HG02885 (cell line): ENCODE results near the gene CLEC16A.
"Not testable (repeated sequence)": the region's sequence is repeated elsewhere in the genome, so short reads cannot be mapped to it uniquely, and the experiment has no call there.

Experiments used
- ATAC-seq: cut with Tn5 transposase; IDR thresholded peaks from one replicate; pipeline ENCODE4 v1.9.1; 2021; ENCODE audit warnings: mild to moderate bottlenecking; ENCODE audit not compliant: unreplicated experiment, poor library complexity

The CLEC16A gene

DNA sequence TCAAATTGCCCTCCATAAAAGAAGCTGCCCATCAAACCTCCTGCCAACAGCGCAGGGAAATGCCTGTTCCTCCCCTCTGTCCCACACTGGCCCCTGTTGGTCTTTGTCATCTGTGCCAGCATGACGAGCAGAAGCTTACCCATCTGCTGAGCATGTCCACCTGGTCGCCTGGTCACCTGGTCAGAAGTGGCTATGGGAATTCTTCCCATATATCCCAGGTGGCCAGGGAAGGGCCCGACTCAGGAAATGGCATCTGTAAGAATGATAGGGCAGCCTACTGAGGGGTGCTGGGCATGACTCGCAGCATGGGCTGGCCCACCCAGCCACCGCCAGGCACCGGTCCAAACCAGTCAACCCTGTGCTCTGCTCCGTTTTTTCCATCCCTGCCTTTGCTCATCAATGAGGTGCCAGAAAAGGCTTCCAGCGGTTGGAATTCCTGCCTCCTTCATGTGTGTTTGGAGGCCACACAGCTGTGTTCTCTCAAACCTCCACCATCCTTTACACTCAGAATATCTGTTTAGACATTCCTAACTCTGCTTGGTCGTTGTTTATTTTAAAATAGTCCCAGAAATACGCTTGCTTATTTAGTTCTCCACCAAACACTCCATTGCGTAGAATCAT is 145.2 kb downstream of the CLEC16A start:
- no peak for ATAC-seq

DNA sequence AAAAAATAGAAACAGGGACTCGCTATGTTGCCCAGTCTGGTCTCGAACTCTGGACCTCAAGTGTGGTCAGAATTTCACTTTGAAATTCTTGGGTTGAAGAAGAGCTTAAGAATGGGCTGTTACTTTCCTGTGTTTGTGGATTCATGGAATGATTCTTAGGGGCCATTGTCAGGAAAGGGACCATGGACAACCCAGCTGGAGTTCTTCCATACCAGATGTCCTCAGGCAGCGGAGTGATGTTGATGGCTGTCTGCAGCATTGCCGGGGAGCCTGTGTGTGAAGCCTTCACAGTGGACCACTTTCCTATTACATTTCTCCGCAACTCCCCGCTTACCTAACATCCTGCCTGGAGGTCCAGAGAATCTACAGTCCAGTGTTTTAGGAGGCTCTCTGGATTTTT is 145.9 kb downstream of the CLEC16A start:
- no peak for ATAC-seq

DNA sequence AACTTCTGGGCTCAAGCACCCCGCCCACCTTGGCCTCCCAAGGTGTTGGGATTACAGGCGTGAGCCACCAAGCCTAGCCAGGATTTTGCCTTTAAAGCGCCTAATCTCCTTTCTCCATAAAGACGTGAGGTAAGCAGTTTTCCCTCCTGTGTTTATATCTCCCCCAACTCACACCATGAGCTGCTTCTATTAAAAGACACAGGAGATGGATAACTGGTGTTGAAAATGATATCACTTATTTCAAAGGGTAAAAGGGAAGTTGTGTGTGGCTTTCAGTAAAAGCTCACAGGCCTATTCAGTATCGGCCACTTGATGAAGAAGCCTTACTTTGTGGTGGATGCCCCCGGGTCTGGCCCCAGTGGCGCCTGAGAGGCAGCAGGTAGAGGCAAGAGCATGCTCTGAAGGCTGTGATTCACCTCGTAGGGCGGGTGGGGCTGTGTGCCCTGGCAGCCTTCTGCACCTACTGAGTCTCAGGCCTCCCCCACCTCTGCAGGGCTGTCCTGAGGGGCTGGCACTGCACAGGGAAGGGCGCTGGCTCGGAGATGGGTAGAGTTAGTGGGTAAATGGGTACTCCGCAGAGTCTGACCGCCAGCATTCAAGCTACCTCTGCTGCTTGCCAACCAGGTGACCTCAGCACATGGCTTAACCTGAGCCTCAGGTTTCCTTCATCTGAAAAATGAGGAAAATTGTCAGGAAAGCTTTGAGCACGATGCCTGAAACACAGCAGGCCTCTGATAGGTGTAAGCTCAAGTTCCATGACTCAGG is 146.8 kb downstream of the CLEC16A start:
- ATAC-seq = no peak

DNA sequence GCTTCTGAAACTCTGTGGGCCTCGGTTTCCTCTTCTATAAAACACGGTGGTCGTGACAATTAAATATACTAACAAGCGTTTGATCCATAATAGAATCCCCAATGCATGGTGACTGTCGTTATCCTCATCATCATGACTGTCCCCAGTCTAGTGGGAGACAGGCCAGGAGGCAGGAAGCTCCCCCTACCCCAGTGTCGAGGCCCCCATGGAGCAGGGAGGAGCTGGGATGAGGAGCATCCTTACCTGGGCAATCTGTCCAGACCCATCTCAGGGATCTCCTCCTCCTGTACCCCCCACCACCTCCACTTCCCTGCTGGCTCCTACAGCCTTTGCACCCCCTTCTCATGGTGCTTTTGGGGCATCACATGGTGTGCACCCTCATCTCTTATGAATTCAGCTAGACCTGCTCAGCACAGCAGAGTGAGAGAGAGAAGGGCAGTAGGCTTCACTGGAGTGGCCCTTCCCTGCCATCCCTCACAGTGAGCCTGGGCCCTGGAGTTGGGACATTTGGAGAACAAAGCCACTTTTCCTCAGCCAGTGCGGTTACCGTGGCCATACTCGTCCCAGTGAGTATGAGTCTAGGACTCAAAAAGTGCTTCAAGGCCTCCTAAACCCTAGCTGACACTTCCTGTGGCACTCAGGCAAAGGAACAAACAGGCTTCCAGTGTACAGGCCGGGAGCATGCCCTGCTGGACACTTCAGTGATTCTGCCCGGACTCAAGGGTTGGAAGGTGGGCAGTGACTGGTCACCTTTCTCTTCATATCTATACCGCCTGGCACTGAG is 148.6 kb downstream of the CLEC16A start:
- ATAC-seq = no peak

DNA sequence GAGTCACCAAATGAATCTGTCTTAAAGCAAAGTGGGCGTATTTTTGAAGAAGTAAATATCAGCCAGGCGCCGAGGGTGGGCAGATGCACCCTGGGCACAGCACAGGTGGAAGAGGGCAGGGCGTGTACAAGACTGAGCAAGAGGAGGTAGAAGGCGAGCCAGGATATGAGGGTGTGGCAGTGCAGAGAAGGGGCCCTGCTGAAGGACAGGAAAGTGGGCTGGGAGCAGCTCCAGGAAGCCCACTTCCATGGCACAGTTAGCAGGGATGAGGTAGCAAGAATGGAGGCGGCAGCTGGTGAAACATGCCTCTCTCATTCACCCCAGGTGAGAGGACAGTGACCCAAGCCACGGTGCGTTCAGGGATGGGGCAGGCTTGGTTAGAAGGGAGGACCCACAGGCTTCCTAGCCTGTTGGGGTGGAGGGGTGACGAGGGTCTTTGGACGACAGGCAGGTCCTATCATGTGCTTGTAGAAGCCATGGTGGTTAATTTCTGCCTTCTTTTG is 149.3 kb downstream of the CLEC16A start:
- no peak for ATAC-seq

DNA sequence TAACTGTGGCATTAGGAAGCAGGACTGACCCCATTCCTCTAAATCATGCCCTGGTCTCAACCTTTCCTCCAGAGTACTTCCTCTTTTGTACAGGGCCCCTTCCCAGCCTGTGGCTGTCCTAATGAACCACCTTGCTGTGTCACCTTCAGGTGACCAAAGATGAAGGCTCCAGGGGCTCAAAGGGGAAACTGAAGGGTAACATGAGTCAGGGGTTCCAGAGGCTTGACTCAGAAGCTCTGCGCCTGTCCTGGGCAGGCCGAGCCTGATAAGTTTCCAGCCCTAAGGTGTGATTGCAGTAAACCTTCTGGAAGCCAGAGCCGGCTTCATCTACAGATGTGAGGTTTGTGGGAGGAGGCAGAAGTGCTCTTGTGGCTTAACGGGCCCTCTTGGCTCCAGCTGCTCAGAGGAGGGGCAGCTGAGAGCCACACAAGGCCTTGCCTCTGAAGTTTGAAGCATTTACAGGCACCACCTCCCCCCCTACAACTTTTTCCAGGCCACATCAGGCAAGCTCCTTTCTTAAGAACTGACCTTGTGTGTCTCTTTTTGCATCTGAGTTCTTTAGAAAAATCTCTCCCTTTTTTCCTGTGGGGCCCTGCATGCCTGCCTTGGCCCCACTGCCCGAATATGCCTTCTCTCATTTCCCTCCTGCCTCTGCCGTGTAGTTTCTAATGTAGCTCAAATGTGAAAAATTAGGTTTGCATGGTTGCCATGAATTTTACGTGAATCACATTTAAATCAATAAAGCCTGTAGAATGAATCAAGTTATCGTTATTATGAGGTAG is 149.9 kb downstream of the CLEC16A start:
- ATAC-seq = peak; percentile 76

DNA sequence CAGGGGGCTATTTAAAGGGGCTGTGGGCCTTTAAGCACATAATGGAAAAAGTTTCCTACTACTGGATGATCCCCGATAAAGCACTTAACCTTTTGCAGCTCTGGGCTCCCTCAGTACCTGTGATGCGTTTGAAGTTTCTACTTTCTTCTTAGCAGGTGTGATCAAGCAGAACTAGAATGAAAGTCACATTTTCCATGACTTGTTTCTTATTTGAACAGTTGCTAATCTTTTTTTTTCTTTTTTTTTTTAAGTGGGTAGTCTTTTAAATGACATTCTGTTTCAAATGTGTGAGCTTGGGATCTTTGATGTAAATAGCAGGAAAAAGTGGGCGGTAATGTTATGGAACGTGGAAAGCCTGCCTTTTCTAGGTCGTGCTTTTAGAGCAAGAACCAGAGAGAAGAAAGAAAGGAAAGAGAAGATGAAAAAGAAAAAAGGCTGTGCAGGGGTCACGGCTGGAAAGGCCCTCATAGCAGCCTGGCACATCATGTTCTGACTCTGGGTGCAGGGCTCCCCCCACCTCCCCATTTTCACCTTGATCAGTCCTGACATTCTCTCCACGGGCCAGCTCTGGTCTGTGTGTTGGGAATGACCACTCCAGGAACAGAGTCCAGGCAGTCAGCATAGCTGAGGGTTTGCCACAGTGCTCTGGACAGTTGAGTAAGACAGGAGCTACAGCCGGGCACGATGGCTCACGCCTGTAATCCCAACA is 150.6 kb downstream of the CLEC16A start:
- no peak for ATAC-seq

DNA sequence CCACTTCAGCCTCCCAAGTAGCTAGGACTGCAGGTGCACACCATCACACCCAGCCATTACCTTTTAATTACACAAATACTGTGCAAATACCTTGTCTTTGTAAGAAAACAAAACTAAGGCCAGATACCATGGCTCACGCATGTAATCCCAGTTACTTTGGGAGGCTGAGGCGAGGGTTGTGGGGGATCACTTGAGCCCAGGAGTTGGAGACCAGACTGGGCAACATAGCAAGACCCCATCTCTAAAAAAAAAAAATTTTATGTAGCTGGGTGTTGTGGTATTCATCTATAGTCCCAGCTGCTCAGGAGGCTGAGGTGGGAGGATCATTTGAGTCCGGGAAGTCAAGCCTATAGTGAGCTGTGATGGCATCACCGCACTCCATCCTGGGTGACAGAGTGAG is 151.6 kb downstream of the CLEC16A start:
- ATAC-seq = no peak

DNA sequence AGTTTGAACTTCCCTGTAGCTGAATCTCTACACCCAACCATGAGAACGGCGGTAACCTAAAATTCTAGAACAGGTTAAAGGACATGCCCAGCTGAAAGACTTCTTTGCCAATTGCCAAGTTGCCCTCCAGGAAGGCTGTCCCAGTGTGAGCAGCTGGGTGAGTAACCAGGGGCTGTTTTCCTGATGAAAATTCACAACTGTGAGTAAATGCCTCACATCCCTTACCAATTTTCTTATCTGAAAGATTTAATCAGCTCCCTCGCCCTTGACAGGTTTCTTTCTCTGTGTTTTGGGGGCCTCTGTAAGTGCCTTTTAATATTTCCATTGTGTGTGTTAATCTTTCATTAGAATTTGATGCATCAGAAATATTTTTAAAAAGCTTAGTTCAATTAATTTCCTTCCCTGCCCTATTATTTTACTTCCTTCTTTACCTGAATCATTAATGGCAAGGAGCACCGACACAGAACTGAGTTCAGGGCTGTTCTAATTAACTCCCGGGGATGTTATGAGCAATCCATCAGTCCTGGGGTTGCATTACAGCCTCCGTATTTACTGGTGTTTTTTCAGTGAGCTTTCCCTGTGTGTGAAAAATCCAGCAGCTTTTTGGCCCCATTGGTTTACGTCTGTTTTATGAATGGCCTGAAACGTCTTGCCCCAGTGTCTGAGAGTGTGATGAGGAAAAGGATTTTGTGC is 152.9 kb downstream of the CLEC16A start:
- no peak for ATAC-seq

DNA sequence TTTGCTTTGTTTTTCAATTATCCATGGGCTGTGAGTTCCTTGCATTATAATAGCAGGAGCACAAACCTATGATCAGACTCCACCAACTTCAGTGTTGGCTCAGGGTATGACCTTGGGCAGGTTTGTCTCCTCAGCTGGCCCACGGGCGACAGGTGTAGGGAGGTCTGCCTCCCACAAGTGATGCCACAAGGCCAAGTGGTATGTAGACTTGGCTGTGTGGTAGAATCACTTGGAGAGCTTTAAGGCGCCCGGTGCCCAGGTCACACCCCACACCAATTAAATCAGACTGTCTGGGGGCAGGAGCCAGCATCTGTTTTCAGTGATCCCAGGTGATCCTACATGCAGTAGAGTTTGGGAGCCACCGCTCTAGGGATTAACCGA is 153.4 kb downstream of the CLEC16A start:
- ATAC-seq = no peak

DNA sequence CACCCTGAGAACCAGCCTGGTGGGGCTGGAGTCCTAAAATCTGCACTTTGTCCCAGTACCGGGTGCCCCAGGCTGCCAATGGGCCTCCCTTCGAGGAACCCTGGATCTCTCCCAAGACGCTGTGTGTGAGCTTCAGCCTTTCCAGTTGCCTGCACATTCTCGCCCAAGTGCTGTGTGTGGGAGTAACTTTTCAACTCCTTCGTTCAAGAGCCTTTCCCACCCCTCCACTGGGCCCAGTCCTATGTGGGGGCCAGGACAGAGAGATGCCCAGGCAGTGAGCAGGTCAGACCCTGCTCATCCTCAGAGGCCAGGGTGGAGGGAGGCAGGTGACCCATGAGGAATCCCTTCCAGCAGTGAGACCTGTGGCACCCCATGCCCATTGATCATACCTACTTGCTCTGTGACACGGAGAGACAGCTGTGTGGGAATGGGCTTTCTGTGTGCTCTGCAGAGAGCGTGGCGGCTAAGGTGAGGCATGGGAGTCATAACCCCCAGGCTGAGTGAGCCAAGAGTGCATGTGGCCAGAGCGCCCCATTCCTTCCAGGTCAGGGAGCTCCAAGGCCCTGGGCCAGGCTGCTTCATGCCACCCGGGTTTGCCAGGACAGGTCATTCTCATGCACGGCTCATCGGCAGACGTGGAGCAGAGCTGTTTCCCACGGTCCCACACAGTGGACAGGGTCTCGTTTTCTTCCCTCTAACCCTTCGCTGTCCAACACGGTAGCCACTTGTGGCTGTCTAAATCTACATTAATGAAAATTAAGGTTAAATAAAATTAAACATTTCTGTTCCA is 154.4 kb downstream of the CLEC16A start:
- ATAC-seq = no peak

DNA sequence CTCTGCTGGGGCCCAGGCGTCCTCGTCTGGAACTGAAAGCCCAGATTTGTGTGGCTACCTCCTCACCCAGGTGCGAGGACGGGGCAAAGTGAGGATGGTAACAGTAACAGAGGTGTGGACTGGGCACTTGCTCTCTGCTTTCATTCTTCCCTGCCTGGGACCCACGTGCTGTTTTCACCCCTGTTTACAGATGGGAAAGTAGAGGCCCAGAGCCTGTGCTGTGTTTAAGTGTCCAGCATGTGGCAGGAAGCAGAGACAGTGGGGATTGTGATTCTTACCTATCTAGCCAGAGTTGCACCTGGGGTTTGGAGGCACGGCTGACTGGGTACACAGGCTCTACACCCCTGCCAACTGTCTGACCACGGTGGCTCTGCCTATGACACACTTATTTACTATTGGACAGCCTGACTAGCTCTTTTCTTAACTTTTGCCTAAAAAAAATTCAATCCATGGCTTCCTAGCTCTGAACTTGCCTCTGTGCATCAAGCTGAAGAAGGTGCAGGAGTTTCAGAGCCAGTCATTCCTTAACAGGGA is 155.4 kb downstream of the CLEC16A start:
- ATAC-seq = peak; percentile 44

DNA sequence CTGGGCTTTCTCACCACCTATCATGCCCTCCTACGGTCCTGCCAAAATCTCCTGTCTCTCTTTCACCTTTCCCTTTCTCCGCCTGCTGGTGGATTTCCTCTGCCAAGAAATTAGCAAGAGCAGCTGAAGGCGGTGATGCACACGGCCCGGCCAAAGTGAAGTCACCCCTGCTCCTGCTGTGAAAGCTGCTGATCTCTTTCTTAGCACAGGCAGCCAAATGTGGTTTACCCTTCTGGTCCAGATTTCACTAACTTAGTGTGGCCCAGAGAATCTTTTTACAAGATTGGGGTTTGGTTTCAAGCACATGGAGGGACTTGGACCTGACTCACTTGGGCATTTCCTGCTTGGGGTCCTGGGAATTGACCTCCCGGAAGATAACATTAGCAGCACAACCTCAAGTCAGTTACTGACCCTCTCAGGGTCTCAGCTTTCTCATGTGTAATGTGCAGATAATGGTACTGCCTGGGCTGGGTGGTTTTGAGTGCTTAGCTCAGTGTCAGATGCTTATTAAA is 155.9 kb downstream of the CLEC16A start:
- ATAC-seq = peak; percentile 60

DNA sequence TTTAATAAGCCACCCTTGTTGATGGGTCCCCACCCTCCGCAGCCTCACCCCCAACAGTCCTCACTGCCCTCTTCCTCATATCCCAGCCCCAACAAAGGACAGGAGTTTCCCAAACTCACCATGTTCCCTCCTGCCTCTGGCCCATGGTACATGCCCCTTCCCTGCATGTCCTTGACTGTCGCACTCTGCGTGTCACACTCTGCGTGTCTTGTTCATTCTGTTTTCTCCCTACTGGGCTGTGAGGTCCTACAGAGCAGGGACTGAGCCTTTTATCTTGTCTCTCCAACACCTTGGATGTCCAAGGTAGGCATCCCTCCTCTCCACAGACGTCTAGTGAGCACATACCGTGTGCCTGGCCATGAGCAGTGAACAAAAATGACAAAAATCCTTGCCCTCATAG is 156.9 kb downstream of the CLEC16A start:
- ATAC-seq = no peak

DNA sequence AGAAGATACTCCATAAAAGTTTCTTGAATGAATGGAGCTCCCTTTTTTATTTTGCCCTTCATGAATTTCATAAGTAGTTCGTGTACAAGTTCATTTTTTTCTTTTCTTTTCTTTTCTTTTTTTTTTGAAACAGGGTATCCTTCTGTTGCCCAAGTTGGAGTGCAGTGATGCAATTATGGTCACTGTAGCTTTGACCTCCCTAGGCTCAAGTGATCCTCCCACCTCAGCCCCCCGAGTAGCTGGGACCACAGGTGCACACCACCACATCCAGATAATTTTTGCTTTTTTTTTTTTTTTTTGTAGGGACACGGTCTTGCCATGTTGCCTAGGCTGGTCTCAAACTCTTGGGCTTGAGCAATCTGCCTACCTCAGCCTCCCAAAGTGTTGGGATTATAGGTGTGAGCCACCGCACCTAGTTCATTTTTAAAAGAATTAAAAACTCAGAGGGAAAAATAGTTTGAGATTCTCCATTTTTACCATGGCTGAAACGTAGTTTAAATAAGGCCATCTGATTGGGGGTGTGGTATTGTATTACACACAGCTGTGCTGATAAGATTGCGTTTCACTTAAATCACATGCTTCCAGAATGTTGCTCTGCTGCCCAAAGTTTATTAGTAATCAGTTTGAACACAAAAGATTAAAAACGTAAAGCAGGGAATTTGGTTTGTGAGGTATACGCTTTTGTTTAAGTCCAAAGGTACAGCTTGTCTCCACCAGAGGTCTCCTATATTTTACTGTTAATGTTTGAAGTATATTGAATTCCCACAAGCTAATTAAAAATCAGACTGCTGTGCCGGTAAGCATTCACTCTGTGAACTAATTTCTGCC is 157.5 kb downstream of the CLEC16A start:
- ATAC-seq = no peak

DNA sequence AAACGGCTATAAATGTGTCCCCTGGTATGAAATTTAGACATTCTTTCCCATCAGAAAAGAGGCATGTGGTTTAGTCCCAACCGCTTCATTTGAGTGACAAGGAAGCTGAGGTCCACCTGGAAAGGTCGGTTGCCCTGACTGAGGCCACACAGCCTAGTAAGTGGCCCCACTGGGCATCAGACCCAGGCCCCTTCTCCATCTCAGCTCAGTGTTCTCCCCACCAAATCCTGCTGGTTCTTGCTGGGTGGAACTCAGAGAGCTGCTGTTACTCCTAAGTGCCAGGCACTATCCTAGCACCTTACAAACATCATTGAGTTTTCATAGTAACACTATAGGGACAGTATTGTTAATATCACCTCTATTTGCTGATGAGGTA is 158.1 kb downstream of the CLEC16A start:
- no peak for ATAC-seq

DNA sequence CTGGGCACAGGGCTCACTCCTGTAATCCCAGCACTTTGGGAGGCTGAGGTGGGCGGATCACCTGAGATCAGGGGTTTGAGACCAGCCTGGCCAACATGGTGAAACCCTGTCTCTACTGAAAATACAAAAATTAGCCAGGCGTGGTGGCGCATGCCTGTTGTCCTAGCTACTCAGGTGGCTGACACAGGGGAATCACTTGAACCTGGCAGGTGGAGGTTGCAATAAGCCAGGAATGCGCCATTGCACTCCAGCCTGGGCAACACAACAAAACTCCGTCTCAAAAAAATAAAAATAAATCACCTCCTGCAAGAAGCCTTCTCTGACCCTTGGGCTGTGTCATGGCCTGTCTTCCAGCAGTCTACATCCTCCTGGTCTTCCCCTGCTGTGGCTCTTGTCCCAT is 158.9 kb downstream of the CLEC16A start:
- ATAC-seq = not testable (repeated sequence)
